ENCODE measurements around the gene GLIPR1L2.

DNA sequence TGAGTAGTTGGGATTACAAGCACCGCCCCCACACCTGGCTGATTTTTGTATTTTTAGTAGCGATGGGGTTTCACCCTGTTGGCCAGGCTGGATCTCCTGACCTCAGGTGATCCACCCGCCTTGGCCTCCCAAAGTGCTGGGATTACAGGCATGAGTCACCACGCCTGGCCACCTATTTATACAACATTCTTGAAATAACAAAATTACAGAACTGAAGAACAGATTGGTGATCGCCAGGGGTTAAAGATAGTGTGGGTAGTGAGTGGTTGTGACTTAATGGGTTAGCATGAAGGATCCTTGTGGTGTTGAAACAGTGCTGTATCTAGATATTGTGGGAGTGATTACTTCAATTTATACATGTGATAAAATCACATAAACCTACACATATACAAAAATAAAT is 49.0 kb upstream of the GLIPR1L2 start:
- TF ChIP-seq CTCF (IDR thresholded peaks at IDR 0.05) (no peak), POLR2A (IDR thresholded peaks at IDR 0.05) (no peak), EP300 (IDR thresholded peaks at IDR 0.05) (no peak), POLR2AphosphoS5 (IDR thresholded peaks at IDR 0.05) (no peak)
